Smooth muscle cell (in vitro differentiated cells): Measurements from ENCODE around the gene SYNE3. TPM values are rescaled to one million over a fixed set of nuclear protein-coding genes. Genes with fewer than 3 reads are reported as not detected.

Experiments used
- DNase-seq: peaks from one replicate; lab custom pipeline; 2025; ENCODE audit not compliant: unreplicated experiment; lab: John Stamatoyannopoulos, UW
- H2AFZ ChIP-seq: fragments of 200-600 bp; sonication (generic); 2 replicates; pipeline ENCODE4 v1.6.0; 2016; ENCODE audit warnings: antibody characterized with exemption, low read depth, mild to moderate bottlenecking
- H3F3A ChIP-seq: fragments of 200-600 bp; sonication (generic); 2 replicates; pipeline ENCODE4 v1.6.0; 2017; ENCODE audit warnings: antibody characterized with exemption, low read depth
- H3K27ac ChIP-seq: fragments of 200-600 bp; sonication (generic); 2 replicates; pipeline ENCODE4 v1.5.1; 2016; ENCODE audit warnings: low read depth, mild to moderate bottlenecking
- H3K27me3 ChIP-seq: fragments of 200-600 bp; sonication (generic); 2 replicates; pipeline ENCODE4 v1.6.1; 2016; ENCODE audit warnings: low read depth, mild to moderate bottlenecking
- H3K36me3 ChIP-seq: fragments of 200-600 bp; sonication (generic); 2 replicates; pipeline ENCODE4 v1.5.1; 2016; ENCODE audit warnings: low read depth
- H3K4me1 ChIP-seq: fragments of 200-600 bp; sonication (generic); 2 replicates; pipeline ENCODE4 v1.5.1; 2016; ENCODE audit warnings: low read depth
- H3K4me2 ChIP-seq: fragments of 200-600 bp; sonication (generic); 2 replicates; pipeline ENCODE4 v1.6.0; 2016; ENCODE audit warnings: mild to moderate bottlenecking
- H3K4me3 ChIP-seq: fragments of 200-600 bp; sonication (generic); 2 replicates; pipeline ENCODE4 v1.5.1; 2016; ENCODE audit warnings: mild to moderate bottlenecking
- H3K79me2 ChIP-seq: fragments of 200-600 bp; sonication (generic); 2 replicates; pipeline ENCODE4 v1.6.0; 2016; ENCODE audit warnings: low read depth, mild to moderate bottlenecking
- H3K9ac ChIP-seq: fragments of 200-600 bp; sonication (generic); 2 replicates; pipeline ENCODE4 v1.6.0; 2016; ENCODE audit warnings: low read depth
- H3K9me3 ChIP-seq: fragments of 200-600 bp; sonication (generic); replicated peaks from 2 replicates; pipeline ENCODE4 v1.5.1; 2016; ENCODE audit warnings: low read depth
- H4K20me1 ChIP-seq: fragments of 200-600 bp; sonication (generic); 2 replicates; pipeline ENCODE4 v1.6.0; 2016; ENCODE audit warnings: low read depth
- CTCF ChIP-seq: fragments of 200-600 bp; sonication (generic); IDR thresholded peaks from 2 replicates; pipeline ENCODE4 v1.5.1; 2017; ENCODE audit warnings: borderline replicate concordance, mild to moderate bottlenecking, antibody characterized with exemption; ENCODE audit not compliant: insufficient read depth, poor library complexity, severe bottlenecking
- WGBS: methylation state at CpG from one replicate; pipeline ENCODE4 v1.1.7; 2016; ENCODE audit warnings: low lambda C conversion rate; 5-methylcytosine and 5-hydroxymethylcytosine counted together
- polyA plus RNA-seq: library from polyadenylated mRNA; unstranded; fragments of >200 nt; fragmentation: Nextera tagmentation; extraction: Ambion mirVana; gene quantifications from 2 replicates; pipeline ENCODE4 v1.2.1, GENCODE V29; 2016
- total RNA-seq: library from RNA; depleted of rRNA; stranded (reverse); fragments of >200 nt; gene quantifications from 2 replicates; pipeline ENCODE4 v1.2.3, GENCODE V29; 2014

SYNE3 gene
- total and polyA plus RNA-seq, 2 experiments from 2014 or later: 4.0 to 4.1 TPM

GRCh38 chr14:95507701-95508103, 8.7 kb downstream of the SYNE3 start:
- Histone ChIP-seq H3K4me1 (no peaks in the 10 kb centered on the region), H3K36me3 (no peaks in the 10 kb centered on the region), H3K9ac (no peak overlapping the region), H3K4me3 (no peak overlapping the region), H2AFZ (no peak overlapping the region), H3K27ac (peak overlapping the region; percentile 75), H3K4me2 (peak overlapping the region; percentile 56), H4K20me1 (no peaks in the 10 kb centered on the region), H3K27me3 (no peaks in the 10 kb centered on the region), H3K9me3 (no peaks in the 10 kb centered on the region), H3F3A (no peaks in the 10 kb centered on the region), H3K79me2 (no peaks in the 10 kb centered on the region)
- 38% methylated on average over 3 of the region's 3 CpGs for WGBS
- no peak for TF ChIP-seq CTCF
- no peak for DNase-seq

GRCh38 chr14:95507174-95507573, 9.3 kb downstream of the SYNE3 start:
- Histone ChIP-seq H3K9ac (no peak overlapping the region), H3K4me2 (peak overlapping the region; percentile 56), H3K79me2 (no peaks in the 10 kb centered on the region), H3F3A (no peaks in the 10 kb centered on the region), H3K36me3 (no peaks in the 10 kb centered on the region), H2AFZ (no peak overlapping the region), H3K27me3 (no peaks in the 10 kb centered on the region), H3K27ac (peak overlapping the region; percentile 75), H3K4me3 (no peak overlapping the region), H3K4me1 (no peaks in the 10 kb centered on the region), H3K9me3 (no peaks in the 10 kb centered on the region), H4K20me1 (no peaks in the 10 kb centered on the region)
- no peak for DNase-seq
- 27% methylated on average over 8 of the region's 8 CpGs for WGBS
- no peak for TF ChIP-seq CTCF

GRCh38 chr14:95505030-95505589, 11.3 kb downstream of the SYNE3 start:
- no peak overlapping the region for H2AFZ ChIP-seq
- no peaks in the 10 kb centered on the region for H3K4me1 ChIP-seq
- H3F3A ChIP-seq: no peaks in the 10 kb centered on the region
- no peaks in the 10 kb centered on the region for H4K20me1 ChIP-seq
- no peak overlapping the region for H3K9ac ChIP-seq
- TF ChIP-seq CTCF: no peak
- H3K27me3 ChIP-seq: no peaks in the 10 kb centered on the region
- WGBS: 90% methylated on average over 17 of the region's 17 CpGs
- H3K4me3 ChIP-seq: no peak overlapping the region
- DNase-seq: no peak
- H3K4me2 ChIP-seq: no peak overlapping the region
- no peaks in the 10 kb centered on the region for H3K36me3 ChIP-seq
- no peaks in the 10 kb centered on the region for H3K9me3 ChIP-seq
- H3K27ac ChIP-seq: no peak overlapping the region
- no peaks in the 10 kb centered on the region for H3K79me2 ChIP-seq
